GM12801 (cell line): ENCODE data around the gene INHBC.

Experiments used
- TF ChIP-seq, protein P1 (sequence below): IDR thresholded peaks from one replicate; pipeline ENCODE4 v1.5.1; 2011; ENCODE audit warnings: control low read depth; ENCODE audit not compliant: insufficient read length; ENCODE audit errors: extremely low read depth

The INHBC gene

DNA sequence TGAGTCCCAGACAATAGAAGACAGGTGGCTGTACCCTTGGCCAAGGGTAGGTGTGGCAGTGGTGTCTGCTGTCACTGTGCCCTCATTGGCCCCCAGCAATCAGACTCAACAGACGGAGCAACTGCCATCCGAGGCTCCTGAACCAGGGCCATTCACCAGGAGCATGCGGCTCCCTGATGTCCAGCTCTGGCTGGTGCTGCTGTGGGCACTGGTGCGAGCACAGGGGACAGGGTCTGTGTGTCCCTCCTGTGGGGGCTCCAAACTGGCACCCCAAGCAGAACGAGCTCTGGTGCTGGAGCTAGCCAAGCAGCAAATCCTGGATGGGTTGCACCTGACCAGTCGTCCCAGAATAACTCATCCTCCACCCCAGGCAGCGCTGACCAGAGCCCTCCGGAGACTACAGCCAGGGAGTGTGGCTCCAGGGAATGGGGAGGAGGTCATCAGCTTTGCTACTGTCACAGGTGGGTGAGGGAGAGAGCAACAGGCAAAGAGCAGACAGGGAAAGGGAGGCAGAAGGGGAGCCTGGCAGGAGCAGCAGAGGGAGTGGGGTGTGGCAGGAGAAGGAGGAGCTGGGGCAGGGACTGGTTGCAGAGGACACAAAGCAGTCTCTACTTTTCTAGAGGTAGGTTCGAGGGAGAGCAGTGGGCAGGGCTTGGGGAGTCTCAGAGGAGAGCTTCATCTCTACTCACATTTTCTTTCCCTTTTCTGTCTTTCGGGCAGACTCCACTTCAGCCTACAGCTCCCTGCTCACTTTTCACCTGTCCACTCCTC lies 21.0 kb downstream of the INHBC start:
- TF ChIP-seq, protein P1, sequence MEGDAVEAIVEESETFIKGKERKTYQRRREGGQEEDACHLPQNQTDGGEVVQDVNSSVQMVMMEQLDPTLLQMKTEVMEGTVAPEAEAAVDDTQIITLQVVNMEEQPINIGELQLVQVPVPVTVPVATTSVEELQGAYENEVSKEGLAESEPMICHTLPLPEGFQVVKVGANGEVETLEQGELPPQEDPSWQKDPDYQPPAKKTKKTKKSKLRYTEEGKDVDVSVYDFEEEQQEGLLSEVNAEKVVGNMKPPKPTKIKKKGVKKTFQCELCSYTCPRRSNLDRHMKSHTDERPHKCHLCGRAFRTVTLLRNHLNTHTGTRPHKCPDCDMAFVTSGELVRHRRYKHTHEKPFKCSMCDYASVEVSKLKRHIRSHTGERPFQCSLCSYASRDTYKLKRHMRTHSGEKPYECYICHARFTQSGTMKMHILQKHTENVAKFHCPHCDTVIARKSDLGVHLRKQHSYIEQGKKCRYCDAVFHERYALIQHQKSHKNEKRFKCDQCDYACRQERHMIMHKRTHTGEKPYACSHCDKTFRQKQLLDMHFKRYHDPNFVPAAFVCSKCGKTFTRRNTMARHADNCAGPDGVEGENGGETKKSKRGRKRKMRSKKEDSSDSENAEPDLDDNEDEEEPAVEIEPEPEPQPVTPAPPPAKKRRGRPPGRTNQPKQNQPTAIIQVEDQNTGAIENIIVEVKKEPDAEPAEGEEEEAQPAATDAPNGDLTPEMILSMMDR = no peak

DNA sequence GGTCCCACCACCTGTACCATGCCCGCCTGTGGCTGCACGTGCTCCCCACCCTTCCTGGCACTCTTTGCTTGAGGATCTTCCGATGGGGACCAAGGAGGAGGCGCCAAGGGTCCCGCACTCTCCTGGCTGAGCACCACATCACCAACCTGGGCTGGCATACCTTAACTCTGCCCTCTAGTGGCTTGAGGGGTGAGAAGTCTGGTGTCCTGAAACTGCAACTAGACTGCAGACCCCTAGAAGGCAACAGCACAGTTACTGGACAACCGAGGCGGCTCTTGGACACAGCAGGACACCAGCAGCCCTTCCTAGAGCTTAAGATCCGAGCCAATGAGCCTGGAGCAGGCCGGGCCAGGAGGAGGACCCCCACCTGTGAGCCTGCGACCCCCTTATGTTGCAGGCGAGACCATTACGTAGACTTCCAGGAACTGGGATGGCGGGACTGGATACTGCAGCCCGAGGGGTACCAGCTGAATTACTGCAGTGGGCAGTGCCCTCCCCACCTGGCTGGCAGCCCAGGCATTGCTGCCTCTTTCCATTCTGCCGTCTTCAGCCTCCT lies 21.6 kb downstream of the INHBC start:
- TF ChIP-seq, protein P1 = no peak

DNA sequence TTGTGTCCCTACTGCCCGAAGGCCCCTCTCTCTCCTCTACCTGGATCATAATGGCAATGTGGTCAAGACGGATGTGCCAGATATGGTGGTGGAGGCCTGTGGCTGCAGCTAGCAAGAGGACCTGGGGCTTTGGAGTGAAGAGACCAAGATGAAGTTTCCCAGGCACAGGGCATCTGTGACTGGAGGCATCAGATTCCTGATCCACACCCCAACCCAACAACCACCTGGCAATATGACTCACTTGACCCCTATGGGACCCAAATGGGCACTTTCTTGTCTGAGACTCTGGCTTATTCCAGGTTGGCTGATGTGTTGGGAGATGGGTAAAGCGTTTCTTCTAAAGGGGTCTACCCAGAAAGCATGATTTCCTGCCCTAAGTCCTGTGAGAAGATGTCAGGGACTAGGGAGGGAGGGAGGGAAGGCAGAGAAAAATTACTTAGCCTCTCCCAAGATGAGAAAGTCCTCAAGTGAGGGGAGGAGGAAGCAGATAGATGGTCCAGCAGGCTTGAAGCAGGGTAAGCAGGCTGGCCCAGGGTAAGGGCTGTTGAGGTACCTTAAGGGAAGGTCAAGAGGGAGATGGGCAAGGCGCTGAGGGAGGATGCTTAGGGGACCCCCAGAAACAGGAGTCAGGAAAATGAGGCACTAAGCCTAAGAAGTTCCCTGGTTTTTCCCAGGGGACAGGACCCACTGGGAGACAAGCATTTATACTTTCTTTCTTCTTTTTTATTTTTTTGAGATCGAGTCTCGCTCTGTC lies 22.3 kb downstream of the INHBC start:
- TF ChIP-seq, protein P1 = no peak

DNA sequence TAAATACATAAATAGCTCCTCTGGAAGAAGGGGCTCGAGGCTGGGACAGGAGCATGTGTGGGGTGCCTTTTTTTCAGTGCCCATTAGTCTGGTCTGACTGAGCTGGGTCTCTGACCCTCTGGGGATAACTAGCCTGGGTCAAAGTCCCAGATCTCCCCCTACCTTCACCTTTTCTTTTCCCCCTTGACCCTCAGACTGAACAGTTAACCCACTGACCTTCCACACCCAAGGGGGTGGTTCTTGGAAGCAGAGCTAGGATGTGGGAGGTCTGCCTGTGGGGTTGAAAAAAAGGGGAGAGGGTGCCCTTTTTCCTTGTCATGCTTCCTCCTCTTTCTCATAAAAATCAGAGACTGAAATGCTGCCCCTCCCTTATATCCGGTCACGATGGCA lies 24.1 kb downstream of the INHBC start:
- TF ChIP-seq, protein P1 = no peak

DNA sequence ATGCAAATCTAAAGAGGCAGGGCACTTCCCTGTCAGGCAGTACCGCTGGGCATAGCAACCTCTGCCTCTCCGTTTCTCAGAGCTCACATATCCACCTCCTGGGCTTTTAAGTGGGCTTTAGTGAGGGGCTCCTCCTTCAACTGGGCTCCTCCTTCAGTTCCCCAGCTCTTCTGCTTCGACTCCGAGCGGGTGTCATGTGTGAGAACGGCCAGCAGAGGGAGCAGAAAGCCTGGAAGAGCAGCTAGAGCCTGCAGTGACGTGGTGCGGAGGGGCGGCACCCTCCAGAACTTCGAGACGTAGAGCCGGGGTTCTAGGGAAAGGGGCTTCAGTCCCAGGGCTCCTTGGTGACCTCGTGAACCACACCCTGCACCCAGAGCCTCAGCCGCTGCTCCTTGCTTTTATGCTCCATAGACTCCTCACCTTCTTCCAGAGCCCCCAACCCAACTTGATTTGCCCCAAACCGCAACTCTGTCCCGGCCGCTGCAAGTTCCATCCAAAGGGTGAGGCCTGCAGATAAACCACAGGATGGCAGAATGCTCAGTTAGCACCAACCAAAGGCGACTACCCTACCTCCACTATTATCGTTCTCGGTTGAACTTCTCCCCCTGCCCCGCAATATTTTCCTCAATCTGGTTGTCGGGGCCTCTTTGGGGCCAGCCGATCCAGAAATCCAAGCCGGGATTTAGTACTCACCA lies 24.6 kb downstream of the INHBC start:
- TF ChIP-seq, protein P1 = no peak

DNA sequence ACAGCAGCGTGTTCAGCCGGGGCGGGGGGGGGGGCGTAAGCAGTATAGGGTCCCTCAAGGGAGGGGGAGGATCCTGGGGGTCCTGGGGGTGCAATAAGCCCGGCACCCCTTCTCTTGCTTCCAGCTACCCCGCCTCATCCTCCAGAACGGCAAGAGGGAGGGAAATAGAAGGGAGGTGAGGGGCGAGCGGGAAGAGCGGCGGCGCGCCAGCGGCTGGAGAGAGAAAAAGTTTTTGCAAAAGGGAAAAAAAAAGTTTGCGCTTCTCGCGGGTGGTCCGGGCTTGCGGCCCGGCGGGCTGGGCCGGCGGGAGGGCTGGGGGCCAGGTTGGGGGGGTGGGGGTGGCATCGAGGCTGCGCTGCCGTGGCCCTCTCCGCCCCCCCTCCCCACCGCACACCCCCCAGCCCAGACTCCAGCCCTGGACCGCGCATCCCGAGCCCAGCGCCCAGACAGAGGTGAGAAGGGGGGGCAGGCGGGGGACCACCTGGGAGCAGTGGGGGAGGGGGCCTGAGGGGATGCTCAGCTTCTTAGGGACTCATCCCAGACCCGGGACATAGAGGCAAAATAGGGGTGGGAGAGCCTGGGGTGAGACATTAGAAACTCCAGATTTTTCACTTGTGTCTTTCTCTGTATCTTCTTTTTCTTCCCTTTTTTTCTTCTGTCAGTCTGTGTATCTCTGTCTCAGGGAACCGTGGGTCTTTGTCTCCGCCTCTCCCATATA lies 25.3 kb downstream of the INHBC start, which contains the start of gene GLI1:
Gene GLI1 (plus strand): TSS at position 36 of the 718 bp plus-strand sequence. CDS start 3,907 bp downstream, outside the sequence.
- TF ChIP-seq, protein P1 = no peak
